GM12878 (cell line): ENCODE measurements around the gene SERTAD1. TPM values are rescaled to one million over a fixed set of nuclear protein-coding genes. Genes with fewer than 3 reads are reported as not detected.
A peak's percentile ranks its signal among the peaks of the same experiment; 100 is the strongest.

Experiments
- ATF2 ChIP-seq: IDR thresholded peaks from 2 replicates; pipeline ENCODE4 v1.6.1; 2012; ENCODE audit warnings: low read length, inconsistent platforms
- ATF3 ChIP-seq: IDR thresholded peaks from 2 replicates; pipeline ENCODE4 v1.6.1; 2011; ENCODE audit warnings: low read depth, mild to moderate bottlenecking, low read length, moderate library complexity, borderline replicate concordance; ENCODE audit errors: extremely low read depth
- CEBPB ChIP-seq, 2 experiments: fragments of 150-350 bp in 1 of 2; IDR thresholded peaks; 2 replicates each; pipeline ENCODE4 v1.6.1; 2012 to 2014; ENCODE audit warnings: low read depth in 2 of 2, low read length in 2 of 2, borderline replicate concordance in 1 of 2, inconsistent platforms in 1 of 2
- CREB1 ChIP-seq: IDR thresholded peaks from 2 replicates; pipeline ENCODE4 v1.6.1; 2012; ENCODE audit warnings: low read depth, mild to moderate bottlenecking, inconsistent platforms
- EED ChIP-seq: sonication (generic); IDR thresholded peaks from 2 replicates; pipeline ENCODE4 v1.6.1; 2016; ENCODE audit warnings: antibody characterized with exemption, low read depth
- EGR1 ChIP-seq, 2 experiments: IDR thresholded peaks; 1 replicate in 1 of 2; 2 replicates in 1 of 2; pipeline ENCODE4 v1.6.1; 2011 to 2012; ENCODE audit warnings: low read depth in 2 of 2, low read length in 2 of 2, borderline replicate concordance in 1 of 2, mild to moderate bottlenecking in 1 of 2, moderate library complexity in 1 of 2
- ELK1 ChIP-seq: IDR thresholded peaks from 2 replicates; pipeline ENCODE4 v1.6.1; 2012; ENCODE audit warnings: low read depth, low read length, improper control_type of control experiment
- GATAD2B ChIP-seq: fragments of 450-650 bp; conservative IDR thresholded peaks from 2 replicates; pipeline ENCODE4 v1.6.1; 2017; ENCODE audit warnings: low read depth, mild to moderate bottlenecking, moderate library complexity
- JUNB ChIP-seq: IDR thresholded peaks from 2 replicates; pipeline ENCODE4 v1.6.1; 2016; ENCODE audit warnings: antibody characterized with exemption, mild to moderate bottlenecking
- KDM1A ChIP-seq: fragments of 200-600 bp; sonication (generic); IDR thresholded peaks from 2 replicates; pipeline ENCODE4 v1.6.1; 2016; ENCODE audit warnings: borderline replicate concordance
- NFIC ChIP-seq: IDR thresholded peaks from 2 replicates; pipeline ENCODE4 v1.6.1; 2012; ENCODE audit warnings: low read depth, mild to moderate bottlenecking, inconsistent platforms, low read length, moderate library complexity
- NR2C1 ChIP-seq: fragments of 450-650 bp; IDR thresholded peaks from 2 replicates; pipeline ENCODE4 v1.6.1; 2017; ENCODE audit warnings: antibody characterized with exemption, mild to moderate bottlenecking, moderate library complexity
- NRF1 ChIP-seq: conservative IDR thresholded peaks from 2 replicates; pipeline ENCODE4 v1.6.1; 2011; ENCODE audit warnings: mild to moderate bottlenecking, low read depth, low read length, improper control_type of control experiment
- PBX3 ChIP-seq: IDR thresholded peaks from 2 replicates; pipeline ENCODE4 v1.6.1; 2011; ENCODE audit warnings: mild to moderate bottlenecking, low read depth, low read length, moderate library complexity; ENCODE audit not compliant: insufficient replicate concordance
- PKNOX1 ChIP-seq: fragments of 450-650 bp; IDR thresholded peaks from 2 replicates; pipeline ENCODE4 v1.6.1; 2016; ENCODE audit warnings: mild to moderate bottlenecking
- PRDM15 ChIP-seq: fragments of 450-650 bp; formaldehyde crosslinking; IDR thresholded peaks from 2 replicates; pipeline ENCODE4 v1.4.0; 2020; ENCODE audit warnings: mild to moderate bottlenecking, moderate library complexity
- SMC3 ChIP-seq: IDR thresholded peaks from 2 replicates; pipeline ENCODE4 v1.6.1; 2011; ENCODE audit warnings: low read length, improper control_type of control experiment, borderline replicate concordance
- SP1 ChIP-seq: IDR thresholded peaks from one replicate; pipeline ENCODE4 v1.6.1; 2011; ENCODE audit warnings: low read depth, low read length
- TCF3 ChIP-seq: IDR thresholded peaks from 2 replicates; pipeline ENCODE4 v1.6.1; 2012; ENCODE audit warnings: low read depth, mild to moderate bottlenecking, low read length, borderline replicate concordance; ENCODE audit not compliant: insufficient read depth
- ZZZ3 ChIP-seq: IDR thresholded peaks from 2 replicates; pipeline ENCODE4 v1.6.1; 2011; ENCODE audit warnings: low read depth; ENCODE audit not compliant: control insufficient read depth, insufficient read length
- polyA plus RNA-seq, 11 experiments: library from polyadenylated mRNA; depleted of rRNA in 4 of 11; unstranded in 6 of 11; stranded (reverse) in 5 of 11; fragments of >200 nt; fragmentation: Nextera tagmentation in 4 of 11; fragmentation: Illumina TruSeq in 1 of 11; extraction: Ambion mirVana in 4 of 11; extraction: Trizol in 1 of 11; gene quantifications; 1 replicate in 1 of 11; 2 replicates in 10 of 11; pipeline versions ENCODE4 v1.2.1 to v1.2.3, GENCODE V29; 2011 to 2016; ENCODE audit warnings: inconsistent platforms in 2 of 11, missing spikeins in 2 of 11, low read depth in 1 of 11
- total RNA-seq, 4 experiments: library from RNA; depleted of rRNA in 3 of 4; stranded (reverse); fragments of >200 nt in 3 of 4; fragmentation: Illumina TruSeq in 1 of 4; extraction: Trizol in 1 of 4; gene quantifications; 2 replicates each; pipeline versions ENCODE4 v1.2.1 to v1.2.3, GENCODE V29; 2013 to 2021

Gene SERTAD1
- total and polyA plus RNA-seq, 10 of the 15 experiments (the other 5 are each of a cell fraction or from before 2014, with no cell fraction given) = 0.23 to 14.2 (median 8.0) TPM

- TF ChIP-seq PRDM15 (CRISPR knock-in tag) = no peak
- TF ChIP-seq ATF3 = no peak
- TF ChIP-seq EGR1 (IDR thresholded peaks at IDR 0.05; ENCODE audit: borderline replicate concordance in 1 of 2, low read depth in 2 of 2, low read length in 2 of 2) = peak in 1 of 2 experiments; percentile 26; a peak in 1 of 3 replicates
- 0 out of 2 replicates have a peak, but pooled peaks have one; percentile 6 for TF ChIP-seq TCF3
- no peak for TF ChIP-seq NR2C1
- TF ChIP-seq KDM1A = no peak
- TF ChIP-seq ZZZ3 = no peak
- TF ChIP-seq SP1 = no peak
- no peak for TF ChIP-seq JUNB
- no peak for TF ChIP-seq SMC3
- TF ChIP-seq CEBPB (IDR thresholded peaks at IDR 0.05; ENCODE audit: borderline replicate concordance in 1 of 2, low read depth in 2 of 2, low read length in 2 of 2) = no peak
- TF ChIP-seq GATAD2B = 0 out of 2 replicates have a peak, but pooled peaks have one; percentile 32
- TF ChIP-seq PBX3 = no peak
- TF ChIP-seq EED = peak; percentile 58; the same call in 1 of the 2 replicates
- TF ChIP-seq NRF1 = no peak
- no peak for TF ChIP-seq PKNOX1
- no peak for TF ChIP-seq ELK1
- no peak; the same call in 1 of the 2 replicates for TF ChIP-seq CREB1
- peak; percentile 42; the same call in 1 of the 2 replicates for TF ChIP-seq NFIC
- TF ChIP-seq ATF2 = no peak
Measured at GRCh38 chr19:40433391-40434216, 7.8 kb upstream of the SERTAD1 start (continued).
